Stomach (tissue), 19 donors: ENCODE data around the gene PTTG2. TPM values are rescaled to one million over a fixed set of nuclear protein-coding genes. Genes with fewer than 3 reads are reported as not detected.

Experiments
- DNase-seq, 2 donors: peaks; one replicate each; pipeline versions ENCODE4 v3.0.0 to v3.0.0-alpha.2; 2013 to 2019
- H3K27ac ChIP-seq, 5 donors: fragments of 200-600 bp in 4 of 5; sonication (generic) in 4 of 5; one replicate each; pipeline ENCODE4 v1.5.1; 2013 to 2019; ENCODE audit warnings: mild to moderate bottlenecking in 1 of 5, moderate library complexity in 1 of 5
- H3K27me3 ChIP-seq, 3 donors: fragments of 200-600 bp; sonication (generic); one replicate each; pipeline ENCODE4 v1.5.1; 2017 to 2019; ENCODE audit warnings: mixed run types in 1 of 3
- H3K36me3 ChIP-seq, 4 donors: fragments of 200-600 bp; sonication (generic); 1 replicate in 3 of 4; 2 replicates in 1 of 4; pipeline ENCODE4 v1.5.1; 2016 to 2019
- H3K4me1 ChIP-seq, 4 donors: fragments of 200-600 bp; sonication (generic); one replicate each; pipeline ENCODE4 v1.5.1; 2016 to 2019
- H3K4me3 ChIP-seq, 4 donors: fragments of 200-600 bp; sonication (generic) in 3 of 4; one replicate each; pipeline ENCODE4 v1.5.1; 2016 to 2019; ENCODE audit warnings: mild to moderate bottlenecking in 1 of 4
- H3K9me3 ChIP-seq, 4 donors: fragments of 200-600 bp; sonication (generic); one replicate each; pipeline ENCODE4 v1.5.1; 2016 to 2019
- EP300 ChIP-seq: sonication (generic); formaldehyde crosslinking; IDR thresholded peaks from one replicate; pipeline ENCODE4 v1.6.1; 2017; ENCODE audit warnings: antibody characterized with exemption
- POLR2A ChIP-seq, 4 donors: fragments of 450-650 bp; IDR thresholded peaks; one replicate each; pipeline ENCODE4 v1.6.1; 2016; ENCODE audit warnings: antibody characterized with exemption in 4 of 4, control low read depth in 2 of 4, mild to moderate bottlenecking in 1 of 4, moderate library complexity in 1 of 4
- POLR2AphosphoS5 ChIP-seq, 3 donors: sonication (generic); formaldehyde crosslinking; IDR thresholded peaks; one replicate each; pipeline ENCODE4 v1.6.1; 2016; ENCODE audit warnings: antibody characterized with exemption in 3 of 3
- WGBS, 5 donors: extraction: QIAGEN DNeasy Blood & Tissue Kit in 3 of 5; methylation state at CpG; one replicate each; pipeline versions ENCODE4 v1.1.5 to v1.1.7; 2013 to 2018; 5-methylcytosine and 5-hydroxymethylcytosine counted together
- intact Hi-C: fragments of 100-400 bp; cut with DNase I; formaldehyde crosslinking; loops from one replicate; pipeline ENCODE4 v1.15.1; 2023; ENCODE audit warnings: low total_unique reads
- long read RNA-seq, 10 donors: transcript quantifications; one replicate each; lab custom pipeline, GENCODE V29; 2026
- polyA plus RNA-seq, 3 donors: library from polyadenylated mRNA; stranded (reverse); fragments of 200-250 nt; gene quantifications; one replicate each; pipeline ENCODE4 v1.2.3, GENCODE V29; 2013
- total RNA-seq, 5 donors: library from RNA; depleted of rRNA; stranded (reverse); fragments of >200 nt; gene quantifications; one replicate each; pipeline versions ENCODE4 v1.1.0 to v1.2.3, GENCODE V29; 2014 to 2016
- TF ChIP-seq, protein P1 (sequence below), 7 experiments: fragments of 450-650 bp in 4 of 7; fragments of 200-600 bp in 3 of 7; sonication (generic) in 3 of 7; IDR thresholded peaks; one replicate each; pipeline ENCODE4 v1.5.1; 2016 to 2019; ENCODE audit warnings: antibody characterized with exemption in 7 of 7, control low read depth in 2 of 7, mild to moderate bottlenecking in 1 of 7
- donor health status: healthy with polysubstance abuse.
- donor health status: Bipolar disorder and iron deficiency.
- donor health status: healthy.

The PTTG2 gene
- total RNA-seq (1 to 10 TPM in 2 of 5 donors, not detected in 3; 1.8 to 2.9 TPM), polyA plus RNA-seq (not detected)
- long read RNA-seq, donor 1, result 0 reads
- long read RNA-seq, donor 2, result 0 reads
- long read RNA-seq, donor 3, result 0 reads
- long read RNA-seq, donor 4, result 0 reads
- long read RNA-seq, donor 5, result 0 reads
- long read RNA-seq, donor 6, result 0 reads
- long read RNA-seq, donor 7, result 0 reads
- long read RNA-seq, donor 8, result 0 reads
- long read RNA-seq, donor 9, result 0 reads
- long read RNA-seq, donor 10, result 0 reads

DNA sequence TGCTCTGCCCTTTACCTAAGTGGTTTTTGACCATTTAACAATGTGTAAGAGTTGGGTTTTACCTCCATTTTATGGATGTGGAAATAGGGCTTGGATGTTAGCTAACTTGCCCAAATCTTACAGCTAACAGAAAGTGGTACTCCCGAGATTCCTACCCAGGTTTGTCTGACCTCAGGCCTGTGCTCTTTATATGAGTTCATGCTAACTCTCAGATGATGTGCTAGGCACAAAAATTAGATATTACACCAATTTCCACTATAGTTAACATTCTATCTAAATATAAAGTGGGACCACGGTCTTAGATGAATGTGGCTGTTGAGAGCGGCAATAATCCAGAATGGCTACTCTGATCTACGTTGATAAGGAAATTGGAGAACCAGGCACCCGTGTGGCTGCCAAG, at the start of gene PTTG2:
TSS of gene PTTG2 (plus strand) at position 301 of the 400 bp plus-strand sequence. CDS start at position 338, 37 bp downstream.
- WGBS, 5 donors, result 89 to 96% (median 92%) methylated on average over 5 of the region's 5 CpGs
- no peaks in the 10 kb centered on the region for H3K4me1 ChIP-seq
- intact Hi-C loops, result no loop called here

GRCh38 chr4:37914539-37914938, 45.7 kb upstream of the PTTG2 start:
- Histone ChIP-seq H3K4me3 (no peak overlapping the region), H3K9me3 (no peaks in the 10 kb centered on the region), H3K4me1 (no peaks in the 10 kb centered on the region), H3K27me3 (no peaks in the 10 kb centered on the region), H3K36me3 (no peaks in the 10 kb centered on the region), H3K27ac (no peak overlapping the region)
- DNase-seq, result no peak
- TF ChIP-seq, protein P1, sequence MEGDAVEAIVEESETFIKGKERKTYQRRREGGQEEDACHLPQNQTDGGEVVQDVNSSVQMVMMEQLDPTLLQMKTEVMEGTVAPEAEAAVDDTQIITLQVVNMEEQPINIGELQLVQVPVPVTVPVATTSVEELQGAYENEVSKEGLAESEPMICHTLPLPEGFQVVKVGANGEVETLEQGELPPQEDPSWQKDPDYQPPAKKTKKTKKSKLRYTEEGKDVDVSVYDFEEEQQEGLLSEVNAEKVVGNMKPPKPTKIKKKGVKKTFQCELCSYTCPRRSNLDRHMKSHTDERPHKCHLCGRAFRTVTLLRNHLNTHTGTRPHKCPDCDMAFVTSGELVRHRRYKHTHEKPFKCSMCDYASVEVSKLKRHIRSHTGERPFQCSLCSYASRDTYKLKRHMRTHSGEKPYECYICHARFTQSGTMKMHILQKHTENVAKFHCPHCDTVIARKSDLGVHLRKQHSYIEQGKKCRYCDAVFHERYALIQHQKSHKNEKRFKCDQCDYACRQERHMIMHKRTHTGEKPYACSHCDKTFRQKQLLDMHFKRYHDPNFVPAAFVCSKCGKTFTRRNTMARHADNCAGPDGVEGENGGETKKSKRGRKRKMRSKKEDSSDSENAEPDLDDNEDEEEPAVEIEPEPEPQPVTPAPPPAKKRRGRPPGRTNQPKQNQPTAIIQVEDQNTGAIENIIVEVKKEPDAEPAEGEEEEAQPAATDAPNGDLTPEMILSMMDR (IDR thresholded peaks at IDR 0.05), result no peak
- TF ChIP-seq POLR2AphosphoS5 (IDR thresholded peaks at IDR 0.05), result no peak
- no peak for TF ChIP-seq EP300
- TF ChIP-seq POLR2A (IDR thresholded peaks at IDR 0.05), result no peak
- WGBS, 5 donors, result 74 to 87% (median 75%) methylated on average over 3 of the region's 3 CpGs
- intact Hi-C loops, result no loop called here

More for the DNA sequence above, at the start of gene PTTG2:
- Histone ChIP-seq H3K36me3 (no peaks in the 10 kb centered on the region), H3K27ac (no peak within 1 kb of the TSS), H3K4me3 (no peak within 1 kb of the TSS), H3K9me3 (no peaks in the 10 kb centered on the region), H3K27me3 (no peaks in the 10 kb centered on the region)
- TF ChIP-seq POLR2A (IDR thresholded peaks at IDR 0.05), result no peak
- TF ChIP-seq, protein P1 (IDR thresholded peaks at IDR 0.05), result no peak
- no peak for DNase-seq

DNA sequence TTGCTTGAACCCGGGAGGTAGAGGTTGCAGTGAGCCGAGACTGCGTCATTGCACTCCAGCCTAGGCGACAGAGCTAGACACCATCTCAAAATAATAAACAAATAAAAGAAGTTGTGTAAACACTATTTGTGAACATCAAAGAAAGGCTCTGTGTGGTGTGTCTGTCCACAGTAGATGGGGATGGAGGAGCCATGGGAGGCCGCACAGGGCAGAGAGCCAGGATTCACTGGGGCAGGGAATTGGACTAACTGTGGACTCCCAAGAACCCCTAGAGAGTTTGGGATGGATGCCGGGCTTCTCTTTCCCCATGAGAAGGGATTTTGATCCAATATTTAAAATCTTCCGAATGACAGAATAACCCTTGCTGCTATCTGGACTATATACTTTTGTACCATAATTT, 42.8 kb upstream of the PTTG2 start:
- no peaks in the 10 kb centered on the region for H3K4me1 ChIP-seq
- DNase-seq, result no peak
- no peak overlapping the region for H3K4me3 ChIP-seq
- H3K9me3 ChIP-seq, result no peaks in the 10 kb centered on the region
- H3K27me3 ChIP-seq, result no peaks in the 10 kb centered on the region
- no peaks in the 10 kb centered on the region for H3K36me3 ChIP-seq
- no peak overlapping the region for H3K27ac ChIP-seq
- TF ChIP-seq, protein P1 (IDR thresholded peaks at IDR 0.05), result no peak
- no peak for TF ChIP-seq POLR2A (IDR thresholded peaks at IDR 0.05)
- no peak for TF ChIP-seq POLR2AphosphoS5 (IDR thresholded peaks at IDR 0.05)
- TF ChIP-seq EP300, result no peak
- intact Hi-C loops, result no loop called here
- WGBS, 5 donors, result 85 to 91% (median 88%) methylated on average over 7 of the region's 7 CpGs

DNA sequence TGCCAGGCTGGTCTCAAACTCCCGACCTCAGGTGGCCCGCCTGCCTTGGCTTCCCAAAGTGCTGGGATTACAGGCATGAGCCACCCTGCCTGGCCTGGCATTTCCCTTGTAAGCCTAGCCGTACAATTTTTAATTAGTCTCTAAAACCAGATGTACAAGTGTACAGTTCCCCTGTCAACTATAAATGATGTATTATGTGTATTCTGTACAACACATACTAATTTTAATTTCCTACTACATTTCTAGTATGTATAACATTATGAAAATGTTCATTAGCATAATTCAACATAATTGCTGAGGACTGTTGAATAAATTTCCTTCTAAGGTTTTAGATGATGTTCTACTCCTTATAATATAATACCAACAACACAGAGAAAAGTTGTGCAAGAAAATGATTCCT, 41.5 kb upstream of the PTTG2 start:
- H3K4me3 ChIP-seq, result no peak overlapping the region
- no peaks in the 10 kb centered on the region for H3K9me3 ChIP-seq
- no peaks in the 10 kb centered on the region for H3K27me3 ChIP-seq
- H3K27ac ChIP-seq, result no peak overlapping the region
- no peak for TF ChIP-seq POLR2A (IDR thresholded peaks at IDR 0.05)
- TF ChIP-seq, protein P1 (IDR thresholded peaks at IDR 0.05), result no peak
- no peak for TF ChIP-seq POLR2AphosphoS5 (IDR thresholded peaks at IDR 0.05)
- no peak for TF ChIP-seq EP300
- WGBS, 5 donors, result 76 to 93% (median 91%) methylated on average over 3 of the region's 3 CpGs
- no peak for DNase-seq
- no peaks in the 10 kb centered on the region for H3K36me3 ChIP-seq
- intact Hi-C loops, result no loop called here
- H3K4me1 ChIP-seq, result no peaks in the 10 kb centered on the region
